GM12892 (cell line): ENCODE results near the gene PDE1A.

Experiments used
- DNase-seq: peaks from one replicate; pipeline ENCODE4 v3.0.0; 2011; ENCODE audit not compliant: insufficient read length
- FAIRE-seq: peaks from 2 replicates; lab custom pipeline; 2011; peaks lifted over from hg19 to GRCh38; lab: Jason Lieb, UNC
- POLR2A ChIP-seq: IDR thresholded peaks from 2 replicates; pipeline ENCODE4 v1.6.1; 2011; ENCODE audit warnings: low read depth, low read length, control low read depth
- POLR2AphosphoS5 ChIP-seq: IDR thresholded peaks from 2 replicates; pipeline ENCODE4 v1.6.1; 2011; ENCODE audit warnings: low read depth, low read length, control low read depth
- TAF1 ChIP-seq: IDR thresholded peaks from 2 replicates; pipeline ENCODE4 v1.6.1; 2011; ENCODE audit warnings: low read depth, mild to moderate bottlenecking, control low read depth, low read length, borderline replicate concordance

Gene PDE1A

GRCh38 chr2:182133195-182133891 is 293.5 kb downstream of the PDE1A start:
- FAIRE-seq, result no peak
- DNase-seq, result no peak
- no peak for TF ChIP-seq TAF1
- no peak for TF ChIP-seq POLR2AphosphoS5
- TF ChIP-seq POLR2A, result no peak

DNA sequence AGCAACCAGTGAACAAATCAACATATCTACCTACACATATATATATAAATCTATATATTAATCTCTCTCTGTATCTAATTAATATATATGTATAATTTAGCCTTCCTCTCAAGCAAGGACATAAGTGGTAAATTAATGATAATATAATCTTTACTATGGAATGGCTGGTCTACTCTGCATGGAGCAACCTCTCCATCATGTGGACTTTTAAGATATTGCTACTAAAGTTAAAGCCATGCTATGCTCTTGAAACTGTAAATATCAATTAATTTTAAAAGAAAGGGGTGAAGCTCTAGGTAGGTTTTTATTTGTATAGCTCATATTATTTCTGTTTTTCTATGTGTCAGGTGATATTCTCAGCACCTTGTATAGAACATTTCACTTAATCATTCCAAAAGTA is 294.2 kb downstream of the PDE1A start:
- FAIRE-seq (no peak), DNase-seq (no peak)
- TF ChIP-seq TAF1 (no peak), POLR2AphosphoS5 (no peak)

DNA sequence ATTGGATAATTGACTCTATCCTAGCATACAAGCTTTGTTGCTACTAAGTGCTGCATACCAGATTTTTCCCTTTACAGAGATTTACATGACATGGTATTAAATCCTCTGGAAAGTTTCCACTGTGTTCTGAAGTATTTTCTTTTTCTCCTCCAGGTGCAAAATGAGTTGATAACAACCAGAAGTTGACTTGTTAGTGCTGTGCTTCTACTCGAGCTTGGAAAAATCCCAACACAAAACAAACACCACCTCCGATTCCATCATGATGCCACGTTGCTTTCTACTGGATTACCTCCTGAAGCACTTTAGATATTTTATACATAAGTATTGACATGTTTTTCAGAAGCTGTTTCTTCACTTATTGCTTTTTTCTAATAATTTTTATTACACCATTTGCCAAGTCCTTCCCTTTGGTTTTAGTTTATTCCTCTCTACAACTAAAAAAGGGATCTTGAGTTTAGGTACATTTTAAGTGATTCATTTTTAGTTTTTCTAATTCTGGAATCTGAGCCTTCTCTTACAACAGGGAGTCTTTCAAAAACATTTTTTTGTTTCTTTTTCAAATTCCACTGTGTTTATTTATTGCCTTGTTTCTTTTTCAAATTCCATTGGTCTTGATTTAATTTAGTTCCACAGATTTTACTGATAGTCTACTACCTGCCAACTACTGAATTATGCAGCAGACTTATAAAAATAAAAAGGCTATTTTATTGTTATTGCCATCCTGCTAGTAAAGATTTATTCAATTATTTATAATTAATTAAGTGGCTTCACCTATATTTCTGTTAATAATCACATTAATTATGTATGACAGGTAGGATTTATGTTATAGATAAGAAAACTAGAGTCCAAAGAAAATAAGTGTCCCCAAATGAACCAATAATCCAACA is 297.8 kb downstream of the PDE1A start:
- no peak for FAIRE-seq
- no peak for DNase-seq
- TF ChIP-seq POLR2AphosphoS5, result no peak
- no peak for TF ChIP-seq TAF1
- TF ChIP-seq POLR2A, result no peak

DNA sequence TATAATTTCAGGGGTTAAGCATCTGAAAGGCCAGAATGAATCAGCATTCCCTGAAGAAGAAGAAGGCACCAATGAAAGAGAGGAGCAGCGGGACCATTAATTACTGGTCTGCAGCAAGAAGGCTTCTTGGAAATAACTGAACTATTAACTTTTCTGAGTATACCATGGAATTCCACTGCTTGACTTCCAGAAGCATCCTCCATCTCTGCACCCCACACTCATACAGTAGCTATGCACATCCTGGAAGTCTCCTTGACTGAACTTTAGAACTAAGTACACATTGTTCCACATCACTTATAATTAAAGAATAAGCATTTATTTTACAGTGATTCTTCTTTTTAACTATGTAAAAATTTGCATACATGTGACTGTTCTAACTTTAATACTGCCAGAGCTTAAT is 309.6 kb downstream of the PDE1A start:
- TF ChIP-seq TAF1 (no peak), POLR2A (no peak), POLR2AphosphoS5 (no peak)
- FAIRE-seq (no peak), DNase-seq (no peak)

DNA sequence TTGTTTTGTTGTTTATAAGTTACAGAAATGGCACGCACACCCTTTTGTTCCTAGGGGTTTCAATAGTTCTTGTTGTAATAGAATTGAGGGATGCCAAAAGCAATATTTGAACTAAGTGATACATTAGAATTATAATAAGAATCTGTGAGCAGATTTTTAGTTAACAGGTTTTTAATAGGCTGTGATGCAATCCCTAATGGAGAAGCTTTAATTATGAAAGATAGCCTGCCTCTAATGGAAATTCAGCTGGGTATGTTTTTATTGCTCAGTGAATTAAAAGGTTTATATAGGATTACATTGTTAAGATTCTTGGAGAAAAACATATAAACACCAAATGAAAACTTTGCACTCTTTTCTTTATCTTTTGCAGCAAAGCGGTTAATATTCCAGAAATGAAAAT is 310.1 kb downstream of the PDE1A start:
- FAIRE-seq (no peak), DNase-seq (no peak)
- no peak for TF ChIP-seq TAF1
- TF ChIP-seq POLR2AphosphoS5, result no peak

- DNase-seq (no peak), FAIRE-seq (no peak)
- TF ChIP-seq TAF1 (no peak), POLR2AphosphoS5 (no peak), POLR2A (no peak)
Measured at GRCh38 chr2:182115258-182115657, 311.6 kb downstream of the PDE1A start.

- no peak for FAIRE-seq
- DNase-seq, result no peak
- no peak for TF ChIP-seq TAF1
- no peak for TF ChIP-seq POLR2A
- no peak for TF ChIP-seq POLR2AphosphoS5
Measured at GRCh38 chr2:182113334-182113733, 313.5 kb downstream of the PDE1A start.

DNA sequence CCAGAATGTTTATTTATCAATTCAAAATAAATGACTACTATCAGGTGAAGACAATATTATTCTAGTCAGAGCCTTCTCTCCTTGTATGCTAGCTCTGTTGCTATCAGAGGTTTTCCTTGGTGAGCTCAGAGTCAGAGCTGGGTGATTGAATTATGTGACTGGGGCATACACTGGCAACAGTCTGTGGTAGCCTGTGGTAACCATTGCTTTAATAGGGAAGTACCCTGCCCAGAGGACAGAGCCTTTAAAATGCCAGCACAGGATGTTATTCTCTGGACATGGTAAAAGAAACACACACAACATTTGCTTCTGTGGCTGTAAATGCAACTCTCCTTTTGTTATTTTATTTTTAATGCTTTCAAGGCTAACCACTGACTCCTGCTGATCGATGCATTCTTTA is 316.5 kb downstream of the PDE1A start:
- TF ChIP-seq POLR2AphosphoS5 (no peak), POLR2A (no peak), TAF1 (no peak)
- FAIRE-seq (no peak), DNase-seq (no peak)

DNA sequence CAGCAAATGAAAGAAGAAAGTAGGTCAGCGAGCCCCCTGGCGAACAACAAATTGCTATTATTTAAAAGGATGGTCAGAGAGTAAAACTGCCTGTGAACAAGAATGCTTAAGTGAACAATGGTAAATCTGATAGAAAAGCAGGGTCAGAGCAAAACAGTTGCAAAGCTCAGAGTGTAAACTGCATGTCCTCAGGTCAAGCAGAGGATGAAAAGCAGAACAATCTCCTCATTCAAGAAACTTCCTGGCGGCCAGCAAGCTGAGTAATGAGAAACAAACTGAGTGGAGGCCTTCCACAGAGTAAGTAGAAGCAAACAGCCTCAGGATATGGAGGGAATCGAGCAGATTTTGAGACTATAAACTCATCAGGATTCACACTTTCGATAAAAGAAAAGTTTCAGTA is 323.3 kb downstream of the PDE1A start:
- no peak for FAIRE-seq
- DNase-seq, result no peak
- TF ChIP-seq TAF1 (no peak), POLR2A (no peak), POLR2AphosphoS5 (no peak)

DNA sequence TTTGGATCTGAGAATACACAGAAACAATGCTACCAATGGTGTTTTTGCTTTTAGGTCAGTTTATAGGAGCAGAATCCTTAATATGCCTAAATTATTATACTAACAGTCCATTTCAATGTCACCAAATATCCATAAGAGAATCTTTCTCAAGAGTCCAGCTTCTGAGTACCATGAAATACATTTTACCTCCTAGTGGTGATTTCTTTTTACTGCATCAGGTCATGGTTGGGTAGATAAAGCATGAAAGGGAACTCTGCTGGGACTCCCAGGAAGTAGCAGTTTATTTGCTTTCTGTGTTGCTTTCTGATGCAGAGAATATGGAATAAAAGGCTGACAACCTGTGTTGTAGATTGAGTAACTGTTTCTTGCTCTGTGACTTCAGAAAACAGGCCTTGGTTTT is 325.6 kb downstream of the PDE1A start:
- no peak for DNase-seq
- no peak for TF ChIP-seq POLR2AphosphoS5
- TF ChIP-seq TAF1, result no peak
- TF ChIP-seq POLR2A, result no peak
- no peak for FAIRE-seq

DNA sequence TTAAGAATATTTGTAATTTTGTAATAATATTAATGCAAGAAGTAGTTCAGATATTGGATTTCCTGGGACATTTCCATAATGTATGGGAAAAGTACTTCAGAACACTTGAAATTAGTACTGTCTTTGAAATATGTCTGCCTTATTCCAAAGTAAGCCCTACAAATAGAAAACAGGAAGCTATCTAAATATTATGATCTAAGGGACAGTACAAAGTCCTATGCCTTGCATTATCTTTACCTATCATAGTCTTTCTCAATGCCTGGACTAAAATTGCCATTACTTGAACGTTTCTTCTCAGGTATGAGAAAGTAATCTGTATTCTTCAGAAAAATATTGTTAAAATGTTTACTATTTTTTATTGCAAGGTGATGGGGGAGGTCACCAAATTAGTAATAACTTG is 328.2 kb downstream of the PDE1A start:
- no peak for FAIRE-seq
- DNase-seq, result no peak
- no peak for TF ChIP-seq TAF1
- TF ChIP-seq POLR2A, result no peak
- no peak for TF ChIP-seq POLR2AphosphoS5

GRCh38 chr2:182097571-182098164 is 329.2 kb downstream of the PDE1A start:
- TF ChIP-seq POLR2A (no peak), POLR2AphosphoS5 (no peak), TAF1 (no peak)
- no peak for DNase-seq
- FAIRE-seq, result no peak

DNA sequence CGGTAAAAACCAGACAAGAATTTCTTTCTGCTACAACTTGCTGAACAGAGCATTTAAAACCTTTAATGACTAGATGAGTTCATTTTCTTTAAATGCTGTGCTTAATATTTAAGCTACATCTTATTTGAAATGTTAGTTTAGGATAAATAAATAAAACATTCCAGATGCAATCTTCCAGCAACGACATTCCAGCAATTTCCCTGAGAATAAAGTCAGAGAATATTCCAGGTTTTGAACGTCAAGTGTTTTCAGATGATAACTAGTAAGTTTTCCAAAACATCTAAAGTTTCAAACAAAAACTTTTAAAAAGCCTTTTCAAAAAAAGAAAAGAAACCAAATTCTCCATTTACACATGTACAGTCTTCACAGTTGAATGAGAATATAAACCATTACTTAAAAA is 336.4 kb downstream of the PDE1A start:
- DNase-seq, result no peak
- FAIRE-seq, result no peak
- no peak for TF ChIP-seq POLR2A
- TF ChIP-seq POLR2AphosphoS5, result no peak
- no peak for TF ChIP-seq TAF1
